ENCODE results near the gene PTPN2.

GRCh38 chr18:12837747-12838146, 46.3 kb downstream of the PTPN2 start:
- TF ChIP-seq, protein P1, sequence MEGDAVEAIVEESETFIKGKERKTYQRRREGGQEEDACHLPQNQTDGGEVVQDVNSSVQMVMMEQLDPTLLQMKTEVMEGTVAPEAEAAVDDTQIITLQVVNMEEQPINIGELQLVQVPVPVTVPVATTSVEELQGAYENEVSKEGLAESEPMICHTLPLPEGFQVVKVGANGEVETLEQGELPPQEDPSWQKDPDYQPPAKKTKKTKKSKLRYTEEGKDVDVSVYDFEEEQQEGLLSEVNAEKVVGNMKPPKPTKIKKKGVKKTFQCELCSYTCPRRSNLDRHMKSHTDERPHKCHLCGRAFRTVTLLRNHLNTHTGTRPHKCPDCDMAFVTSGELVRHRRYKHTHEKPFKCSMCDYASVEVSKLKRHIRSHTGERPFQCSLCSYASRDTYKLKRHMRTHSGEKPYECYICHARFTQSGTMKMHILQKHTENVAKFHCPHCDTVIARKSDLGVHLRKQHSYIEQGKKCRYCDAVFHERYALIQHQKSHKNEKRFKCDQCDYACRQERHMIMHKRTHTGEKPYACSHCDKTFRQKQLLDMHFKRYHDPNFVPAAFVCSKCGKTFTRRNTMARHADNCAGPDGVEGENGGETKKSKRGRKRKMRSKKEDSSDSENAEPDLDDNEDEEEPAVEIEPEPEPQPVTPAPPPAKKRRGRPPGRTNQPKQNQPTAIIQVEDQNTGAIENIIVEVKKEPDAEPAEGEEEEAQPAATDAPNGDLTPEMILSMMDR (IDR thresholded peaks at IDR 0.05; ENCODE audit: poor library complexity, severe bottlenecking) = no peak
- TF ChIP-seq EZH2 (IDR thresholded peaks at IDR 0.05; ENCODE audit: borderline replicate concordance, insufficient read depth, low read length, poor library complexity, severe bottlenecking) = no peak
- no peak for TF ChIP-seq POLR2AphosphoS5 (IDR thresholded peaks at IDR 0.05)

Data from neural cell (in vitro differentiated cells).